Neural cell (in vitro differentiated cells): Measurements from ENCODE around the gene CCDC9B. TPM values are rescaled to one million over a fixed set of nuclear protein-coding genes. Genes with fewer than 3 reads are reported as not detected.

ENCODE experiments used
- H2AFZ ChIP-seq: fragments of 200-600, 300-800 bp; sonication (generic), shearing (Covaris generic); 2 replicates; pipeline ENCODE4 v1.6.0; 2014; ENCODE audit warnings: low read depth, mild to moderate bottlenecking, antibody characterized with exemption, low read length, moderate library complexity
- H3F3A ChIP-seq: fragments of 200-600 bp; shearing (Covaris generic); 2 replicates; pipeline ENCODE4 v1.6.1; 2016; ENCODE audit warnings: mild to moderate bottlenecking, moderate library complexity, mixed read lengths, antibody characterized with exemption, low read length; ENCODE audit not compliant: insufficient read depth, poor library complexity, severe bottlenecking
- H3K27ac ChIP-seq: fragments of 200-600, 300-800 bp; sonication (generic), shearing (Covaris generic); 2 replicates; pipeline ENCODE4 v1.5.1; 2014; ENCODE audit warnings: mild to moderate bottlenecking, low read length, moderate library complexity
- H3K27me3 ChIP-seq: fragments of 300-800, 200-600 bp; sonication (generic), shearing (Covaris generic); 2 replicates; pipeline ENCODE4 v1.6.0; 2014; ENCODE audit warnings: mild to moderate bottlenecking, low read depth, low read length, moderate library complexity; ENCODE audit not compliant: insufficient read depth
- H3K36me3 ChIP-seq: fragments of 300-800, 200-600 bp; sonication (generic), shearing (Covaris generic); 2 replicates; pipeline ENCODE4 v1.5.1; 2014; ENCODE audit warnings: mild to moderate bottlenecking, antibody characterized with exemption, low read length, moderate library complexity; ENCODE audit not compliant: insufficient read depth
- H3K4me2 ChIP-seq: fragments of 300-800, 200-600 bp; sonication (generic), shearing (Covaris generic); 2 replicates; pipeline ENCODE4 v1.6.0; 2014; ENCODE audit warnings: mild to moderate bottlenecking, low read length
- H3K4me3 ChIP-seq: fragments of 300-800, 200-600 bp; sonication (generic), shearing (Covaris generic); 2 replicates; pipeline ENCODE4 v1.5.1; 2014; ENCODE audit warnings: mild to moderate bottlenecking, low read length, moderate library complexity
- H3K79me2 ChIP-seq: fragments of 200-600 bp; shearing (Covaris generic); replicated peaks from 2 replicates; pipeline ENCODE4 v1.6.0; 2014; ENCODE audit warnings: mild to moderate bottlenecking, low read length, moderate library complexity; ENCODE audit not compliant: insufficient read depth
- H3K9ac ChIP-seq: fragments of 300-800, 200-600 bp; sonication (generic), shearing (Covaris generic); 2 replicates; pipeline ENCODE4 v1.6.1; 2016; ENCODE audit warnings: mild to moderate bottlenecking, low read length, mixed read lengths
- H3K9me2 ChIP-seq: fragments of 200-600 bp; shearing (Covaris generic); 2 replicates; pipeline ENCODE4 v1.6.1; 2016; ENCODE audit warnings: mild to moderate bottlenecking, low read length, mixed read lengths; ENCODE audit not compliant: insufficient read depth
- H3K9me3 ChIP-seq: fragments of 200-600, 300-800 bp; sonication (generic), shearing (Covaris generic); 2 replicates; pipeline ENCODE4 v1.6.1; 2016; ENCODE audit warnings: mild to moderate bottlenecking, mixed run types, low read length, moderate library complexity, mixed read lengths
- H4K20me1 ChIP-seq: fragments of 200-600 bp; shearing (Covaris generic); 2 replicates; pipeline ENCODE4 v1.6.1; 2016; ENCODE audit warnings: mild to moderate bottlenecking, mixed run types; ENCODE audit not compliant: insufficient read depth
- EP300 ChIP-seq: fragments of 450-650 bp; conservative IDR thresholded peaks from 2 replicates; pipeline ENCODE4 v1.6.1; 2014; ENCODE audit warnings: antibody characterized with exemption, mild to moderate bottlenecking, moderate library complexity; ENCODE audit not compliant: poor library complexity, severe bottlenecking
- EZH2 ChIP-seq: fragments of 200-600, 300-800 bp; shearing (Covaris generic), sonication (generic); IDR thresholded peaks from 2 replicates; pipeline ENCODE4 v1.6.1; 2014; ENCODE audit warnings: antibody characterized with exemption, low read length, borderline replicate concordance, mild to moderate bottlenecking; ENCODE audit not compliant: insufficient read depth, poor library complexity, severe bottlenecking
- MXI1 ChIP-seq: fragments of 450-650 bp; conservative IDR thresholded peaks from 2 replicates; pipeline ENCODE4 v1.6.1; 2014; ENCODE audit warnings: antibody characterized with exemption, mild to moderate bottlenecking; ENCODE audit not compliant: poor library complexity, severe bottlenecking
- POLR2AphosphoS5 ChIP-seq: IDR thresholded peaks from 2 replicates; pipeline ENCODE4 v1.6.1; 2012
- RAD21 ChIP-seq: fragments of 450-650 bp; conservative IDR thresholded peaks from 2 replicates; pipeline ENCODE4 v1.6.1; 2014; ENCODE audit warnings: antibody characterized with exemption, mild to moderate bottlenecking, moderate library complexity
- SMC3 ChIP-seq: fragments of 450-650 bp; conservative IDR thresholded peaks from 2 replicates; pipeline ENCODE4 v1.6.1; 2014; ENCODE audit warnings: antibody characterized with exemption, mild to moderate bottlenecking, moderate library complexity; ENCODE audit not compliant: poor library complexity
- TAF1 ChIP-seq: IDR thresholded peaks from 2 replicates; pipeline ENCODE4 v1.6.1; 2012; ENCODE audit warnings: low read depth
- polyA plus RNA-seq: library from polyadenylated mRNA; depleted of rRNA; stranded (reverse); fragments of >200 nt; gene quantifications from 2 replicates; pipeline ENCODE4 v1.2.3, GENCODE V29; 2014
- TF ChIP-seq, protein P1 (sequence below): IDR thresholded peaks from 2 replicates; pipeline ENCODE4 v1.6.1; 2012; ENCODE audit warnings: borderline replicate concordance
- TF ChIP-seq, protein P2 (sequence below): fragments of 450-650 bp; IDR thresholded peaks from 2 replicates; pipeline ENCODE4 v1.5.1; 2014; ENCODE audit warnings: antibody characterized with exemption, mild to moderate bottlenecking, moderate library complexity; ENCODE audit not compliant: poor library complexity, severe bottlenecking

The CCDC9B gene
- polyA plus RNA-seq, 1 donor from 2014 or later, result not detected

DNA sequence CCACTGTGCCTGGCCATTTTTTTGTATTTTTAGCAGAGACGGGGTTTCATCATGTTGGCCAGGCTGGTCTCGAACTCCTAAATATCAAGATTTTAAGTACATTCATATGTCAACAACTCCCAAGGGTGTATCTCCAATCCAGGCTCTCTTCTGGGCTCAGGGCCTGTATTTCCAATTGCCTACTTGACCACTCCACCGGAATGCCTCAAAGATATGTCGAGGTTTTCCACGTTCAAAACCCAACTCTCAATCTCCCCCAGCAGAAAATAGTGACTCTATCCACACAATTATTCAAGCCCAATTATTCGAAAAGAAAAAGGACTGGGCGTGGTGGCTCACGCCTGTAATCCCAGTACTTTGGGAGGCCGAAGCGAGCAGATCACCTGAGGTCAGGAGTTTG is 39.9 kb upstream of the CCDC9B start:
- H3K4me2 ChIP-seq, result no peak overlapping the region
- H3K27ac ChIP-seq, result no peak overlapping the region
- H3K9ac ChIP-seq, result no peak overlapping the region
- peaks cover 15% of the 10 kb centered on the region for H3K79me2 ChIP-seq
- H3K9me3 ChIP-seq, result no peaks in the 10 kb centered on the region
- H3K4me3 ChIP-seq, result no peak overlapping the region
- TF ChIP-seq EZH2 (no peak), TAF1 (no peak), EP300 (no peak), MXI1 (no peak), RAD21 (no peak), SMC3 (no peak)
- H3F3A ChIP-seq, result no peaks in the 10 kb centered on the region
- H3K36me3 ChIP-seq, result no peaks in the 10 kb centered on the region
- no peaks in the 10 kb centered on the region for H4K20me1 ChIP-seq
- no peaks in the 10 kb centered on the region for H3K27me3 ChIP-seq
- no peak overlapping the region for H2AFZ ChIP-seq
- H3K9me2 ChIP-seq, result no peaks in the 10 kb centered on the region

DNA sequence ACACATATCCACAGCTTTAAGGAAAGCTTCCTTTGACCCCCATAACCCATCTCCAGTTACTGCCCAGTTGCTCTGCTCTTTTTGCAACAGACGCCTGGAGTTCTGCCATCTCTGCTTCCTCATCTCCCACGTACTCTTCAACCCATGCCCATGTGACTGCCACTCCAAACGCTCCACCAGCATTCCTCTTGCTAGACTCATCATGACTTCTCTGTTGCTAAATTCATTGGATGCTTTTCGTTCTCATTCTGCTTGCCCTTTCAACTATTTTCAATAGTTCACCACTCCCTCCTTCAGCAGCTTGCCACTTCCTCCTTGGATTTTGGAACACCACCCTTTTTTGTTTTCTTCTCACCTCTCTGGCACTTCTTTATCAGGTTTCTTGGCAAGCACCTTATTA is 39.1 kb upstream of the CCDC9B start:
- no peaks in the 10 kb centered on the region for H3K36me3 ChIP-seq
- no peaks in the 10 kb centered on the region for H4K20me1 ChIP-seq
- no peaks in the 10 kb centered on the region for H3K9me3 ChIP-seq
- TF ChIP-seq POLR2AphosphoS5, result no peak
- no peak for TF ChIP-seq EZH2
- no peak for TF ChIP-seq MXI1
- no peak for TF ChIP-seq EP300
- no peak for TF ChIP-seq SMC3
- TF ChIP-seq TAF1, result no peak
- TF ChIP-seq, protein P1, sequence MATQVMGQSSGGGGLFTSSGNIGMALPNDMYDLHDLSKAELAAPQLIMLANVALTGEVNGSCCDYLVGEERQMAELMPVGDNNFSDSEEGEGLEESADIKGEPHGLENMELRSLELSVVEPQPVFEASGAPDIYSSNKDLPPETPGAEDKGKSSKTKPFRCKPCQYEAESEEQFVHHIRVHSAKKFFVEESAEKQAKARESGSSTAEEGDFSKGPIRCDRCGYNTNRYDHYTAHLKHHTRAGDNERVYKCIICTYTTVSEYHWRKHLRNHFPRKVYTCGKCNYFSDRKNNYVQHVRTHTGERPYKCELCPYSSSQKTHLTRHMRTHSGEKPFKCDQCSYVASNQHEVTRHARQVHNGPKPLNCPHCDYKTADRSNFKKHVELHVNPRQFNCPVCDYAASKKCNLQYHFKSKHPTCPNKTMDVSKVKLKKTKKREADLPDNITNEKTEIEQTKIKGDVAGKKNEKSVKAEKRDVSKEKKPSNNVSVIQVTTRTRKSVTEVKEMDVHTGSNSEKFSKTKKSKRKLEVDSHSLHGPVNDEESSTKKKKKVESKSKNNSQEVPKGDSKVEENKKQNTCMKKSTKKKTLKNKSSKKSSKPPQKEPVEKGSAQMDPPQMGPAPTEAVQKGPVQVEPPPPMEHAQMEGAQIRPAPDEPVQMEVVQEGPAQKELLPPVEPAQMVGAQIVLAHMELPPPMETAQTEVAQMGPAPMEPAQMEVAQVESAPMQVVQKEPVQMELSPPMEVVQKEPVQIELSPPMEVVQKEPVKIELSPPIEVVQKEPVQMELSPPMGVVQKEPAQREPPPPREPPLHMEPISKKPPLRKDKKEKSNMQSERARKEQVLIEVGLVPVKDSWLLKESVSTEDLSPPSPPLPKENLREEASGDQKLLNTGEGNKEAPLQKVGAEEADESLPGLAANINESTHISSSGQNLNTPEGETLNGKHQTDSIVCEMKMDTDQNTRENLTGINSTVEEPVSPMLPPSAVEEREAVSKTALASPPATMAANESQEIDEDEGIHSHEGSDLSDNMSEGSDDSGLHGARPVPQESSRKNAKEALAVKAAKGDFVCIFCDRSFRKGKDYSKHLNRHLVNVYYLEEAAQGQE, result no peak
- TF ChIP-seq, protein P2, sequence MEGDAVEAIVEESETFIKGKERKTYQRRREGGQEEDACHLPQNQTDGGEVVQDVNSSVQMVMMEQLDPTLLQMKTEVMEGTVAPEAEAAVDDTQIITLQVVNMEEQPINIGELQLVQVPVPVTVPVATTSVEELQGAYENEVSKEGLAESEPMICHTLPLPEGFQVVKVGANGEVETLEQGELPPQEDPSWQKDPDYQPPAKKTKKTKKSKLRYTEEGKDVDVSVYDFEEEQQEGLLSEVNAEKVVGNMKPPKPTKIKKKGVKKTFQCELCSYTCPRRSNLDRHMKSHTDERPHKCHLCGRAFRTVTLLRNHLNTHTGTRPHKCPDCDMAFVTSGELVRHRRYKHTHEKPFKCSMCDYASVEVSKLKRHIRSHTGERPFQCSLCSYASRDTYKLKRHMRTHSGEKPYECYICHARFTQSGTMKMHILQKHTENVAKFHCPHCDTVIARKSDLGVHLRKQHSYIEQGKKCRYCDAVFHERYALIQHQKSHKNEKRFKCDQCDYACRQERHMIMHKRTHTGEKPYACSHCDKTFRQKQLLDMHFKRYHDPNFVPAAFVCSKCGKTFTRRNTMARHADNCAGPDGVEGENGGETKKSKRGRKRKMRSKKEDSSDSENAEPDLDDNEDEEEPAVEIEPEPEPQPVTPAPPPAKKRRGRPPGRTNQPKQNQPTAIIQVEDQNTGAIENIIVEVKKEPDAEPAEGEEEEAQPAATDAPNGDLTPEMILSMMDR, result no peak
- no peak for TF ChIP-seq RAD21
- no peak overlapping the region for H3K4me2 ChIP-seq
- H3K27ac ChIP-seq, result no peak overlapping the region
- no peak overlapping the region for H3K9ac ChIP-seq
- no peak overlapping the region for H2AFZ ChIP-seq
- peaks cover 15% of the 10 kb centered on the region for H3K79me2 ChIP-seq
- H3F3A ChIP-seq, result no peaks in the 10 kb centered on the region
- no peak overlapping the region for H3K4me3 ChIP-seq
- no peaks in the 10 kb centered on the region for H3K27me3 ChIP-seq
- no peaks in the 10 kb centered on the region for H3K9me2 ChIP-seq
